A549 treated with AZD9567 at 1 μM for 4 hours (cell line): ENCODE measurements around the gene ENTREP3. TPM values are rescaled to one million over a fixed set of nuclear protein-coding genes. Genes with fewer than 3 reads are reported as not detected.

Source experiments
- total RNA-seq: library from RNA; stranded (reverse); fragments of 200-300 nt; extraction: Qiagen RNA extraction; gene quantifications from 5 replicates; pipeline ENCODE4 v1.2.3, GENCODE V29; 2022; ENCODE audit not compliant: insufficient read depth

ENTREP3 gene
- 28.4 to 32.9 TPM (median 29.7 TPM) in 5 replicates for total RNA-seq

GRCh38 chr1:155255243-155256007 is at the start of gene ENTREP3:
TSS of gene ENTREP3 (minus strand) at chr1:155255483. CDS start at chr1:155254877, 606 bp downstream.

GRCh38 chr1:155301342-155301841 is 46.1 kb upstream of the ENTREP3 start, which contains the start of gene PKLR:
TSS of gene PKLR (minus strand) at chr1:155301438. CDS start at chr1:155301395, 43 bp downstream.

GRCh38 chr1:155277070-155277901 is 22.0 kb upstream of the ENTREP3 start, which contains the start of gene HCN3:
TSS of gene HCN3 (plus strand) at chr1:155277463. CDS start at chr1:155277591, 128 bp downstream.

GRCh38 chr1:155273343-155274245 is 18.3 kb upstream of the ENTREP3 start, which contains the start of gene CLK2:
TSS of gene CLK2 (minus strand) at chr1:155273504. CDS start at chr1:155270977, 2,527 bp downstream.

GRCh38 chr1:155261852-155262673 is 6.8 kb upstream of the ENTREP3 start, which contains the start of gene SCAMP3:
TSS of gene SCAMP3 (minus strand) at chr1:155262360. CDS start at chr1:155262151, 209 bp downstream.

GRCh38 chr1:155208541-155209311 is 46.6 kb downstream of the ENTREP3 start, which contains the start of gene MTX1:
TSS of gene MTX1 (plus strand) at chr1:155208695. CDS start at chr1:155208805, 110 bp downstream.

GRCh38 chr1:155207806-155208540 is 47.3 kb downstream of the ENTREP3 start, which contains the start of gene THBS3:
TSS of gene THBS3 (minus strand) at chr1:155207897. CDS start at chr1:155207876, 21 bp downstream.

Other genes with a start within 250 kb of the ENTREP3 start
- gene DCST2, start 221.7 kb downstream of the ENTREP3 start, total RNA-seq: 0.38 to 0.88 TPM (median 0.56 TPM) in 4 of 5 replicates, not detected in the other
- not detected in 5 replicates for gene DCST1, start 221.7 kb downstream of the ENTREP3 start, total RNA-seq
- 55.7 to 115 TPM (median 104 TPM) in 5 replicates for gene ADAM15, start 204.2 kb downstream of the ENTREP3 start, total RNA-seq
- 11.3 to 14.4 TPM (median 13.2 TPM) in 5 replicates for gene EFNA4, start 191.7 kb downstream of the ENTREP3 start, total RNA-seq
- gene EFNA3, start 176.6 kb downstream of the ENTREP3 start, total RNA-seq: 7.0 to 11.0 TPM (median 7.7 TPM) in 5 replicates
- 23.7 to 35.1 TPM (median 30.9 TPM) in 5 replicates for gene EFNA1, start 127.6 kb downstream of the ENTREP3 start, total RNA-seq
- gene SLC50A1, start 119.6 kb downstream of the ENTREP3 start, total RNA-seq: 32.9 to 44.7 TPM (median 35.7 TPM) in 5 replicates
- 71.3 to 102 TPM (median 100 TPM) in 5 replicates for gene DPM3, start 115.0 kb downstream of the ENTREP3 start, total RNA-seq
- gene KRTCAP2, start 82.2 kb downstream of the ENTREP3 start, total RNA-seq: 226 to 261 TPM (median 239 TPM) in 5 replicates
- gene TRIM46, start 81.6 kb downstream of the ENTREP3 start, total RNA-seq: 1.6 to 2.4 TPM (median 2.0 TPM) in 4 of 5 replicates, not detected in the other
- gene THBS3, start 47.6 kb downstream of the ENTREP3 start, total RNA-seq: 3.3 to 11.6 TPM (median 9.6 TPM) in 5 replicates
- gene MTX1, start 46.8 kb downstream of the ENTREP3 start, total RNA-seq: 71.0 to 72.9 TPM (median 72.6 TPM) in 5 replicates
- gene SCAMP3, start 6.9 kb upstream of the ENTREP3 start, total RNA-seq: 106 to 136 TPM (median 123 TPM) in 5 replicates
- gene CLK2, start 18.0 kb upstream of the ENTREP3 start, total RNA-seq: 18.9 to 35.2 TPM (median 31.1 TPM) in 5 replicates
- gene HCN3, start 22.0 kb upstream of the ENTREP3 start, total RNA-seq: 1.6 to 6.1 TPM (median 5.0 TPM) in 5 replicates
- gene PKLR, start 46.0 kb upstream of the ENTREP3 start, total RNA-seq: 0.02 to 0.03 TPM in 2 of 5 replicates, not detected in the others
- gene FDPS, start 53.4 kb upstream of the ENTREP3 start, total RNA-seq: 158 to 170 TPM (median 163 TPM) in 5 replicates
- 40.7 to 56.9 TPM (median 56.2 TPM) in 5 replicates for gene RUSC1, start 65.4 kb upstream of the ENTREP3 start, total RNA-seq